Measurements from ENCODE around the gene BCAT1.

GRCh38 chr12:24839268-24839791 is 109.6 kb downstream of the BCAT1 start:
- no peak for TF ChIP-seq CTCF (IDR thresholded peaks at IDR 0.05; ENCODE audit: low read depth, low read length, poor library complexity, severe bottlenecking)
- TF ChIP-seq EZH2phosphoT487 (IDR thresholded peaks at IDR 0.05; ENCODE audit: borderline replicate concordance, low read length), result no peak

All from DOHH2 (cell line).